HG02610 (cell line): ENCODE results near the gene CNTNAP5.

Source experiments
- ATAC-seq: cut with Tn5 transposase; IDR thresholded peaks from one replicate; pipeline ENCODE4 v1.9.1; 2021; ENCODE audit warnings: mild to moderate bottlenecking, moderate library complexity; ENCODE audit not compliant: unreplicated experiment

The CNTNAP5 gene

GRCh38 chr2:124763611-124764010 lies 738.5 kb downstream of the CNTNAP5 start:
- ATAC-seq = no peak

GRCh38 chr2:124774781-124775180 lies 749.7 kb downstream of the CNTNAP5 start:
- no peak for ATAC-seq

- no peak for ATAC-seq
Observed at GRCh38 chr2:124776332-124776731, 751.2 kb downstream of the CNTNAP5 start.

GRCh38 chr2:124778076-124778475 lies 753.0 kb downstream of the CNTNAP5 start:
- ATAC-seq = no peak

- no peak for ATAC-seq
Observed at GRCh38 chr2:124796647-124797046, 771.6 kb downstream of the CNTNAP5 start.

GRCh38 chr2:124797049-124797448 lies 772.0 kb downstream of the CNTNAP5 start:
- ATAC-seq = no peak

- ATAC-seq = no peak
Observed at GRCh38 chr2:124798551-124798950, 773.5 kb downstream of the CNTNAP5 start.

DNA sequence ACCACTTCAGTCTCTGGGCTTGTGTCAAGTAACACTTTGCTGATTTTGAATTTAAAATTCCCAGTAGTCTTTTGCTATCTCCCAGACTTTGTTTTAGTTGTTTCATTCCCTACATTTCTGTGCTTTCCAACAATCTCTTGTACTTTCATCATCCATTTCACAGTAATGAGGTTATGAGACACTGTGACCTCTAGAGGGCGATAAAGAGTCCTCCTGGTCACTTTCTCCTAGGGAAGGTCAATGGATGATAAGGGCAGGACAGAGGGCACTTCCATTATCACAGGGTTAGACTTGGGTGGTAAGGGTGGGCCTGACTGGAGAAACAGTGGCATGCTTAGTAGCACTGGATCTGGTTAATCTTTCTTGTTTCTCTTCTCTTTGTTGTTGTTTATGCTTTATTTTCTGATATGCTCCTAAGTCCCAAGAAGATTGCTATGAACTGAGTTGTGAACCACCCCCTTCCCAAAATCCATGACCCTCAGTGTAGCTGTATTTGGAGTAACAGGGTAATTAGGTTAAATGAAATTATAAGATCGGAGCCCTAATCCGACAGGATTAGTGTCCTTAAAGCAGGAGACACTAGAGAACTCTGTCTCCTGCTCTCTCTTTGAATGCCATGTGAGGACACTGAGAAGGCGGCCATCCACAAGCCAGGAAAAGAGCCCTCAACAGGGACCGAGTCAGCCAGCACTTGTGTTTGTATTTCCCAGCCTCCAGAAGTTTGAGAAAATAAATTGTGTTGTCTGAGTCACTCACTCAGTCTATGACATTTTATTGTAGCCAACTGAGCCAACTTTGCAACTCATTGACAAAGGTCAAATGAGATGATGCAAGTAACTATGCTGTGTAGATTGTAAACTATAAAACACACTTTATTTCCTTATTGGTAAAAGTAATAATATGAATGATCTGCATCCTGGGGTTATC lies 779.2 kb downstream of the CNTNAP5 start:
- ATAC-seq = peak; percentile 60

- ATAC-seq = peak; percentile 91
Observed at GRCh38 chr2:124805060-124805459, 780.0 kb downstream of the CNTNAP5 start.

GRCh38 chr2:124810132-124810531 lies 785.0 kb downstream of the CNTNAP5 start:
- no peak for ATAC-seq

GRCh38 chr2:124814968-124815745 lies 790.1 kb downstream of the CNTNAP5 start:
- ATAC-seq = no peak

DNA sequence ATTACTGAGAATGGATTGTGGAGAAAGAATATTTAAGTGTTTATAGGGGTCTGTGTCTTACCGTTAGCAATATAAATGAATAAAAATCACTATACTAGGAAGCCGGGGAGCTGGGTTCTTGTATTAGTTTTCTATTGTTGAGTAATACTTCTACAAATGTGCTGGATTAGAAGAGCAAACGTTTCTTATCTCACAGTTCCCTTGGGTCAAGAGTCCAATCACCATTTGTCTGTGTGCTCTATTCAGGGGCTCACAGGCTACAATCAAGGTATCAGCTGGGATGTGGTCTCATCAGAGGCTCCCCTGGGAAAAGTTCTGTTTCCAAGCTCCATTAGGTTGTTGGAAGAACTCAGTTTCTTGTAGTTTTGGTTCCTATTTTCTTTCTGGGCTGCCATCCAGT lies 790.9 kb downstream of the CNTNAP5 start:
- no peak for ATAC-seq

GRCh38 chr2:124822516-124822915 lies 797.4 kb downstream of the CNTNAP5 start:
- no peak for ATAC-seq

DNA sequence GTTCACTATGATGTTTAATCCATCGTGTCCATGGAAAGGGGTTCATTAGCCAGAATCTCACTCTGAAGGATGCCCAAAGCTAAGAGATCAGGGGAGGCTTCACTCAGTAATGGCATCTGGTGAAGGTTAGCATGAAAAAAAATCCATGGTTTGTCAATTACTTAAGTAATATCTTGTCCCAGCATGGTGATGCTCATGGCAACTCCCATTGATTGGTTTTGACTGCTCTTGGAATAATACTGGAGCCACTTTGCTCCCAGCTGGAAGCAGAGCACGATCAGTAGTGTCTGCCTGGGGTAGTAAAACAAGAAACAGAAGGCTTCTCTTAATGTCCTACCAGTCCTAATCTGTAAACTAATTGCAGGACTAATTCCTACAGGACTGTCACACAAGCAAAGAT lies 799.4 kb downstream of the CNTNAP5 start:
- ATAC-seq = no peak

DNA sequence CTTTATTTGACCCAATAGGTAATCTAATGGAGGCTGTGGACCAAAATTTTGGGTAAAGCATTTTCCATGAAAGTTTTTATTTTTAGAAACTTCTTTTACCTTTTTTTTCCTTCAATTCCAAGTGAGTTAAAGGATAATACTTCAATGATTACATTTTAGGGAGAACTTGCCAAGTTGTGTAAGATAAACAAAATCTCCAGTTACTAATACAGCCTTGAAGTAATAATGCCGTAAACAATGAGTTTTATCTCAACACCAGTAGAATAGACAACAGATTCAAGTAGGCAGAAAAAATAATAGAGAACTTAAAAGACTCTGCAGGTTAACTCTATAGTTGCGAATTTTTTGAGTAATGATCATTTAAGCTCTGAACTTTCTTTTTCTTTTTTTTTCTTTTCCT lies 807.4 kb downstream of the CNTNAP5 start:
- ATAC-seq = no peak

DNA sequence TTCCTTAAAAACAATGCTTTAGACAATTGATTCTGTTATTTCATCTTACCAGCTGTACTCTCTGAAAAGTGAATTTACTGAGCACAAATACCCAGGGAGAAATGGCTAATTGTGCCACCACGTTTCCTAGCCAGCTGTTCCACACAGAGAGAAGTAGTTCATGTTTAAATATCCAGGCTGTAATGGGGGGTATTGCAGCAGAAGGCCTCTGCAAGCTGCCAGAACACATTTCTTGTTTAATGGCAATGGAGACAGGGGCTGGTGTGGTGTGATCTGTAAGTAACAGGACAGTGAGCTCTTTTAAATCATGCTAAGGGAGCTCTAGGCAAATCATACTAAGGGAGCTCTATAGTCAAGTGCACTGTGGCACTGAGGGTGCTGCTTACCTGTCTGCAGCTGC lies 809.2 kb downstream of the CNTNAP5 start:
- no peak for ATAC-seq

DNA sequence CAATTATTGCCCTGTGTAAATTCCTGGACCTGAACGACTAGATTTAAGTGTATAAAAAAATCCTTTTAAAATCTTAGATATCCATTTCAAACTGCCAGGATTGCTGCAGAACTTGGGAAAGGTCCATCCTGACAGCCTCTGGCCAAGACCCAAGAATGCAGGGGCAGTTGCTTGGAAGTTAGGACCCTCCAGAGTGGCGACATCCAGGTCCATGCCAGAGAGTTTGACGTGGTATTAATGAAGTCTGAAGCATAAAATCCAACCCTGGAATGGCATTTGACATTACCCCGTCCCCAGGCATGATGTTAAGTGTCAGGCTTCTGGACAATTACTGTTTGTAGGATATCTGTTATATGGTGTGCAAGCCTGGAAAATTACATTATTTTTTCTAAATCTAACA lies 810.2 kb downstream of the CNTNAP5 start:
- no peak for ATAC-seq

GRCh38 chr2:124836416-124836815 lies 811.3 kb downstream of the CNTNAP5 start:
- no peak for ATAC-seq

- no peak for ATAC-seq
Observed at GRCh38 chr2:124837496-124837895, 812.4 kb downstream of the CNTNAP5 start.

DNA sequence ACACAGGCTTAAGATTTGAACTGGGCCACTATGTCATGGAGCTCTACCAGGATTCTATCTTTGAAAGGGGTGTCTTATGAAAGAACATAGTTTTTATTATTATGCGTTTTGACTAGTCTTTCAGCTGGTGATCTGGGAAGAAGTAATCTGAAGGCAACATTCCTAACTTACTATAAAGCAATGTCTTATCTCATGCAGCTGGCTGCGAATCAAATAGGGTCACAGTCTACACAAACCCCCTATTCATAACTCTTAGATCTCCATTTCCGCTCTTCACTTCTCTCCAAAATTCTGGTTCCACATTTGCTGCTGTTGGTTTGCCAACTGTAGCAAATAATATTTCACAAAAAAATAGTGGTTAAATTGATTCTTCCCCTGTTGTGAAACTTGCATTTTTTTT lies 813.3 kb downstream of the CNTNAP5 start:
- no peak for ATAC-seq

- no peak for ATAC-seq
Observed at GRCh38 chr2:124867247-124867646, 842.2 kb downstream of the CNTNAP5 start.

GRCh38 chr2:124874219-124874618 lies 849.1 kb downstream of the CNTNAP5 start:
- ATAC-seq = no peak
